ENCODE data around the gene TNFRSF25.

TNFRSF25 gene

DNA sequence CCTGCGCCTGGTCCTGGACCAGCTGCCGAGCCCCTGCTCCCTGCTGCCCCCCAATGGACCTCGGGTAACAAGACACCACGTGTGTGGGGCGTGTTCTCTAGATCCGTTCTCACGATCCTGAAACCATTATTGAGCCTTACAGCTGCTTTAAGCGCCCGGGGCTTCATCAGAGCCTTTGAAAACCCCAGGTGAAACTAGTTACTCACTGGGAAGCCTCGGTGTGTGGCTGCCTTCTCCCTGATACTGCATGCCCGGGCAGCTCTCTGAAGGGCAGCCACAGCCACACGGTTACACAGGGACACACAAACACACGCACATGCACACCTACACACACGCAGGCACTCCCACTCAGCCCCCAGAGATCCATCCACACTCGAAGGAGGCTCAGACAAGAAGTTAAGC, 51.5 kb downstream of the TNFRSF25 start:
- no peak for DNase-seq

DNA sequence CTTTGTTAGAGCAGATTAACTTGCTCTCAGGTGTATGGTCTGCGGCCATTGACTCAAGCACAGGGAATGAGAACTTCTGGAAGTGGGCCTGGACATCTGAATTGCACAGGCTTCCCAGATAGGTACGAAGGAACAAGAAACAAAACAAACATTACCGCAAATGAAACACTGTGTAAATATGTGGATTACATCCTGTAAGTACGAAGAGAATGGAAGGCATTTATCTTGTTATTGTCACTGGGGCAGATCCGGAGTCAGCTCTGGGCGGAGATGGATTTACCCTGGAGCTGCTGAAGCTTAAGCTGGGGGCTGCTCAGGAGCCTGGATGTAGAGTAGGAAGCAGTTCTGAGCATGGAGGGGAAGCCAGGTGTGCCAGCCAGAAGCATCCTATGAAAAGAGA, 53.1 kb downstream of the TNFRSF25 start:
- no peak for DNase-seq
